ENCODE measurements around the gene ACOXL.
"Not testable (repeated sequence)": the region's sequence is repeated elsewhere in the genome, so short reads cannot be mapped to it uniquely, and the experiment has no call there.

ACOXL gene

GRCh38 chr2:110959198-110959597 lies 226.8 kb downstream of the ACOXL start:
- no peak for DNase-seq (ENCODE audit: extremely low read depth in 1 of 2, low read depth in 1 of 2)

GRCh38 chr2:110960281-110960680 lies 227.9 kb downstream of the ACOXL start:
- DNase-seq (ENCODE audit: extremely low read depth in 1 of 2, low read depth in 1 of 2), result no peak

GRCh38 chr2:110960954-110961353 lies 228.6 kb downstream of the ACOXL start:
- DNase-seq (ENCODE audit: extremely low read depth in 1 of 2, low read depth in 1 of 2), result no peak

GRCh38 chr2:110961643-110962042 lies 229.3 kb downstream of the ACOXL start:
- DNase-seq (ENCODE audit: extremely low read depth in 1 of 2, low read depth in 1 of 2), result not testable (repeated sequence)

GRCh38 chr2:110969696-110970095 lies 237.3 kb downstream of the ACOXL start:
- DNase-seq (ENCODE audit: extremely low read depth in 1 of 2, low read depth in 1 of 2), result no peak

- DNase-seq (ENCODE audit: extremely low read depth in 1 of 2, low read depth in 1 of 2), result no peak
Measured at GRCh38 chr2:110970201-110970600, 237.8 kb downstream of the ACOXL start.

- no peak for DNase-seq (ENCODE audit: extremely low read depth in 1 of 2, low read depth in 1 of 2)
Measured at GRCh38 chr2:110971811-110972210, 239.4 kb downstream of the ACOXL start.

GRCh38 chr2:110973262-110973661 lies 240.9 kb downstream of the ACOXL start:
- no peak for DNase-seq (ENCODE audit: extremely low read depth in 1 of 2, low read depth in 1 of 2)

GRCh38 chr2:110977403-110977802 lies 245.0 kb downstream of the ACOXL start:
- DNase-seq (ENCODE audit: extremely low read depth in 1 of 2, low read depth in 1 of 2), result no peak

GRCh38 chr2:110978148-110978547 lies 245.8 kb downstream of the ACOXL start:
- DNase-seq (ENCODE audit: extremely low read depth in 1 of 2, low read depth in 1 of 2), result no peak

GRCh38 chr2:110978756-110979470 lies 246.5 kb downstream of the ACOXL start:
- no peak for DNase-seq (ENCODE audit: extremely low read depth in 1 of 2, low read depth in 1 of 2)

- DNase-seq (ENCODE audit: extremely low read depth in 1 of 2, low read depth in 1 of 2), result no peak
Measured at GRCh38 chr2:110979471-110980338, 247.3 kb downstream of the ACOXL start.

GRCh38 chr2:110980339-110981062 lies 248.1 kb downstream of the ACOXL start:
- DNase-seq (ENCODE audit: extremely low read depth in 1 of 2, low read depth in 1 of 2), result no peak

- no peak for DNase-seq (ENCODE audit: extremely low read depth in 1 of 2, low read depth in 1 of 2)
Measured at GRCh38 chr2:110983133-110983532, 250.8 kb downstream of the ACOXL start.

- DNase-seq (ENCODE audit: extremely low read depth in 1 of 2, low read depth in 1 of 2), result no peak
Measured at GRCh38 chr2:110984694-110985490, 252.5 kb downstream of the ACOXL start.

GRCh38 chr2:110990440-110990839 lies 258.1 kb downstream of the ACOXL start:
- no peak for DNase-seq (ENCODE audit: extremely low read depth in 1 of 2, low read depth in 1 of 2)

- no peak for DNase-seq (ENCODE audit: extremely low read depth in 1 of 2, low read depth in 1 of 2)
Measured at GRCh38 chr2:110991911-110992310, 259.5 kb downstream of the ACOXL start.

GRCh38 chr2:110992886-110993285 lies 260.5 kb downstream of the ACOXL start:
- no peak for DNase-seq (ENCODE audit: extremely low read depth in 1 of 2, low read depth in 1 of 2)

GRCh38 chr2:110993557-110994231 lies 261.3 kb downstream of the ACOXL start:
- DNase-seq (ENCODE audit: extremely low read depth in 1 of 2, low read depth in 1 of 2), result no peak
